K562 (cell line): ENCODE data around the gene TLL1.

Source experiments
- CBX2 ChIP-seq: fragments of 200-600 bp; sonication (generic); IDR thresholded peaks from one replicate; pipeline ENCODE4 v1.6.1; 2012; ENCODE audit warnings: mild to moderate bottlenecking, low read length, inconsistent platforms; ENCODE audit not compliant: insufficient read depth, poor library complexity, severe bottlenecking
- CTCF ChIP-seq, 3 experiments: IDR thresholded peaks in 2 of 3; conservative IDR thresholded peaks in 1 of 3; 2 replicates each; pipeline ENCODE4 v1.5.1; 2011 to 2012; ENCODE audit warnings: low read length in 3 of 3, mild to moderate bottlenecking in 3 of 3, control low read depth in 2 of 3, improper control_type of control experiment in 1 of 3, inconsistent platforms in 1 of 3, low read depth in 1 of 3, mixed read lengths in 1 of 3, moderate library complexity in 1 of 3; ENCODE audit not compliant: insufficient read depth in 2 of 3
- NR1H2 ChIP-seq: sonication (generic); formaldehyde crosslinking; IDR thresholded peaks from 2 replicates; pipeline ENCODE4 v1.4.0; 2020; ENCODE audit warnings: mild to moderate bottlenecking, missing genetic modification reagents
- PML ChIP-seq: IDR thresholded peaks from 2 replicates; pipeline ENCODE4 v1.6.1; 2012; ENCODE audit warnings: low read length, inconsistent platforms
- USF2 ChIP-seq: sonication (generic); formaldehyde crosslinking; IDR thresholded peaks from 2 replicates; pipeline ENCODE4 v1.5.0; 2020; ENCODE audit warnings: missing genetic modification reagents
- ZNF133 ChIP-seq: fragments of 250-450 bp; sonication (Bioruptor Pico); IDR thresholded peaks from 2 replicates; pipeline ENCODE4 v1.4.0; 2020; ENCODE audit warnings: mild to moderate bottlenecking

- TF ChIP-seq USF2 (CRISPR knock-in tag) (no peak), CBX2 (no peak), ZNF133 (CRISPR knock-in tag) (no peak), CTCF (IDR thresholded peaks at IDR 0.05 in 2 of 3, conservative IDR thresholded peaks at IDR 0.05 in 1 of 3; ENCODE audit: insufficient read depth in 2 of 3, low read depth in 1 of 3, low read length in 3 of 3) (no peak), NR1H2 (CRISPR knock-in tag) (no peak), PML (no peak)
These were observed 202.6 kb downstream of the TLL1 start for GRCh38 chr4:166075599-166075998.
